GM19372 (cell line): ENCODE data around the gene ZNF248.

Experiments
- ATAC-seq: cut with Tn5 transposase; IDR thresholded peaks from one replicate; pipeline ENCODE4 v1.9.1; 2021; ENCODE audit warnings: mild to moderate bottlenecking, low read depth, moderate library complexity; ENCODE audit not compliant: unreplicated experiment

ZNF248 gene

DNA sequence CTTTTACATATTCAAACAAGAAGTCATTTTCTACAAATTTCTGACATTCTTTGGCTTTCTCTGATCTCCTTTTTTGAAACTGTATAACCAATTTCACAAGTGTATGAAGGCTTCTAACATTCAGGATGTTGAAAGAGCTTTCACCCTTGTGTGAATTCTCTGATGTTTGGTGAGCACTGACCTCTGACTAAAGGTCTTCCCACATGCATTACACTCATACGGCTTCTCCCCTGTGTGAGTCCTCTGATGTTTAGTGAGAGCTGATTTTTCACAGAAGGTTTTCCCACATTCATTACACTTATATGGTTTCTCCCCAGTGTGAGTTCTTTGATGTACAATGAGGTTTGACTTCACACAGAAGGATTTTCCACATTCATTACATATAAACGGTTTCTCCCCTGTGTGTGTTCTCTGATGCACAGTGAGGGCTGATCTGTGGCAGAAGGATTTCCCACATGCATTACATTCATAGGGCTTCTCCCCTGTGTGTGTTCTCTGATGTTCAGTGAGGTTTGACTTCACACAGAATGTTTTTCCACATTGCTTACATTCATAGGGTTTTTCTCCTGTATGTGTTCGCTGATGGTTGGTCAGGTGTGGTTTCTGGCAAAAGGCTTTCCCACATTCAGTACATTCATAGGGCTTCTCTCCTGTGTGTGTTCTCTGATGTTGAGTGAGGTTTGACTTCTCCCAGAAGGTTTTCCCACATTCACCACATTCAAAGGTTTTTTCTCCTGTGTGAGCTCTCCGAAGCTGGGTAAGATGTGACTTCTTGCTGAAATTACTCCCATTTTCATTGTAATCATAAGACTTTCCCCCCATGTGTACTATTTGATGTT lies 25.7 kb downstream of the ZNF248 start:
- no peak for ATAC-seq

DNA sequence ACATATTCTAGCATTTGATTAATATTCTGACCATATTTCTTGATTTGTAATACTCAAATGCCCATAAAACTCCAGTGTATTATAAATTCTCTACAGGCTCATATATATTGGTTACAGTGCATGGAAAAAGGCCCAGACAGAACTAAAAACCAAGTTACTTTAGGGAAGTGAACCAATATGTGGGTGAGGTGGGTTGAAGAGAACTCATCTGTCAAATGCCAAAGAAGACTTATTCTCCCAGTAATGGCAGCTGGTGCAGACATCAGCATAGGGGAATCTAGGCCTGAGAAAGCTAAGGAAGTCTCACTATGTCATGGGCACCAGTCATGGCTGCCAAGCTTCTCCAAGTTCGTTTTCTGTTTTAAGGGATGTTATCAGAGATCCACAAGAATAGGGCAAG lies 30.6 kb downstream of the ZNF248 start:
- ATAC-seq = no peak

DNA sequence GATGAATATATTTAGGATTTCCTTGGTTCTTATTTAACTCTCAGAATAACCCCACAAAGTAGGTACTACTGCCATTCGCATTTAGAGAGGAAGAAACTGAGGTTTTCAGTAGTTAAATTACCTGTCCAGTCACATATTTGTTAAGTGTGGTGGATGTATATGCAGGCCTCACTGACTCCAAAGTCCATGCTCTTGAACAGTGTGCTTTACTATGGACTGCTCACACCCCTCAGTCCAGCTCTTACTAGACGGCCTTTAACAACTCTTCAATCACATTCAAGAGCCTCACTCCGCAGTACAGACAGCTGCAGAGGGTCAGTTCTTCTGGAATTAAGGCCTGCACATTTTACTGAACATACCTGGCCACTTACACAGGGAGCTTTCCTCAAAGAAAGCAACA lies 36.2 kb downstream of the ZNF248 start:
- no peak for ATAC-seq

DNA sequence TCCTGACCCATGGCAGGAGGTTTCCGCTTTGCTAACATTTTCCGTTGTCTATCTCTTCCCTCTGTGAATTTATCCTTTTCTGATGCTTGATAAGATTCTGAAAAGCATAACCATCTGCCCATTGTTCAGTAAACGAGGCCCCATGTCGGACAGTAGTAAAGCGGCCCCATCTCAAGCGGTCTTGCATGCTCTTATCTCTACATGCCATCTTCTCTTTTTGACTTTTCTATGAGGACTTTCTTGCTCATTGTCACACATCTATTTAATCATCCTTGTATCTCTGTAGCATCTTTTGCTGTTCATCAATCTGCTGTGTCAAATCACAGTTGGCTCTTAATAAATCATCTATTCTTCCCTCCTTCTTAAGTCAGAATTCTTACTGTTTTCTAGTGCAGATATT lies 37.6 kb downstream of the ZNF248 start:
- ATAC-seq = no peak

DNA sequence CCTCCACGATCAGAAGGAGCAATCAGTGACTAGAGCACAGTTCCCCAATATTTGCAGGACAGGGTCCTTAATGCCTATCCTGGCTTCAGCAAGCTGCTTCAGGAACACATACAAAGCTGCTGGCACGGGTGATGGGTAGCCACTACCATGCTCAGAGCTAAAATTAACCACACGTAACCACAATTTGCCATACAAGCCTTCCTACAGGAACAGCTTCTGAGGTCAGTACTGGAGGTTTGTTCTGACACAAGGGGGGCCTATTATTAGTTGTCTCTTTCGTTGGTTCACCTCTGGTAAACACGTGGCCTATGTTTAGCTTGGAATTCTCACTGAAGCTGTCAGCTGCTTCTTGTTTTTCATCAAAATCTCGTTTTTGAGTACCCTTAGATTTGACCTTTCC lies 41.1 kb downstream of the ZNF248 start:
- no peak for ATAC-seq

DNA sequence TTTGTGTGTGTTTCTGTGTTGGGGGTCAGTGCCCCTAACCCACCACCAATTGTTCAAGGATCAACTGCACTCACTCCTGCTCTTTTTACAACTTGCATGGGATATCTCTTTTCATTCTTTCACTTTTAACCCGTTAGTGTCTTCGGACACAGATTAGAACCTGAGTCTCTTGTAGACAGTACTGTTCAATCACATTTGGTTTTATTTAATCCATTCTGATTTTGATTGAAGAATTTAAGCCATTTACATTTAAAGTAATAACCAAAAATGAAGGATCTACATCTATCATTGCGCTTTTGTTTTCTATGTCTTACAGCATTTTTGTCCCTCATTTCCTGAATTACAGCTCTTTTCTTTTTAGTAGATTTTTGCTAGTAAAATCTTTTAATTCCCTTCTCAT lies 43.6 kb downstream of the ZNF248 start:
- no peak for ATAC-seq

DNA sequence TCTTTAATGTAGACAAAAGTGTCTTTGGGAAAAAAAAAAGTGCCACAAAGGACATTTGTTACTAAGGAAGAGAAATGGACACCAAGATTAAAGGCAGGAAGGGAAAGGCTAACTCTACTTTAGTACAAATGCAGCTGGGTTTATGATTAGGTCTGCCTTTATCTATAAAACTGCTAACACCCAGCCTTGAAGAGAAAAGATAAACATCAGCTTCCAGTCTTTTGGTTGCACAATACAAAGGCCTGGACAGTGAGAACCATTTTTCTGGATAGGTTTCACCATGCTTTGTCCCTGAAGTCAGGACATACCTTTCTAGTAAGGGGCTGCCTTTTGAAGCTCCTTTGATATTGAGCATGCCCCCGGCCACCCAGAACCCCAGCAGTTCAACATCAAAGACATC lies 45.1 kb downstream of the ZNF248 start:
- no peak for ATAC-seq

DNA sequence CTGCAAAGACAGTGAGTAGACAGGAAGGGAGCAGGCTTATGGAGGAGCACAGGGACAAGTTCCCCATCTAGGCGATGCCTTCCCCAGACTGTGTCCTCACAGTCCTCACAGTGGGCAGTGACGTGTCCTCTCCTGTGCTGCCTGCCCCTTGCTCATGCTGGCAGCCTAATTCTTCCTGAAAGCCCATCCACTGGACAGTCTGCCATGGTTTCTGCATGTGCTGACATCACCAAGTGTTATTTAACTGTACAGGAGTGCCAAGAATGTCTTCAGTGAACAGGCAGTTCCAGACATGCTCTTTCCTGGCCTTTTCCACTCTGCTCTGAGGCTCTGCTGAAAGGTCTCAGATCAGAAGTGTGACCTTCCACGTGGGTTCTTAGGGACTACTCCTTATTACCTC lies 54.1 kb downstream of the ZNF248 start:
- no peak for ATAC-seq

DNA sequence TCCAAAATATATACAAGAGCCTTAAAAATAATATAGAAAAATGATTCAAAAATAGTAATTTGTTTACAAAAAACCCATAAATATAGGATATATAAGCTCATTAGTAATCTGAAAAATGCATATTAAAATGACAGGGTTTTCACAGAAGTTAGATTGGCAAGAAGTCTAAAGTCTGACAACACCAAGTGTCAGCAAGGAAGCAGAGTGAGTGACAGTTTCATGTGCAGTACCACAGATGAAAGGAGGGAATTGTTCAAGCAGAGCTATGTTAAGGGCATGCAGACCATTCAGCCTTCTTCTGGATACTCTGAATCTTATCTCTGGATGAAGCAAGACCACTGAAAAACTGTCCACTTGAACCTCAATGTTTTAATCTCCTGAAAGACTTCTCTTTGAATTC lies 55.9 kb downstream of the ZNF248 start:
- ATAC-seq = no peak

DNA sequence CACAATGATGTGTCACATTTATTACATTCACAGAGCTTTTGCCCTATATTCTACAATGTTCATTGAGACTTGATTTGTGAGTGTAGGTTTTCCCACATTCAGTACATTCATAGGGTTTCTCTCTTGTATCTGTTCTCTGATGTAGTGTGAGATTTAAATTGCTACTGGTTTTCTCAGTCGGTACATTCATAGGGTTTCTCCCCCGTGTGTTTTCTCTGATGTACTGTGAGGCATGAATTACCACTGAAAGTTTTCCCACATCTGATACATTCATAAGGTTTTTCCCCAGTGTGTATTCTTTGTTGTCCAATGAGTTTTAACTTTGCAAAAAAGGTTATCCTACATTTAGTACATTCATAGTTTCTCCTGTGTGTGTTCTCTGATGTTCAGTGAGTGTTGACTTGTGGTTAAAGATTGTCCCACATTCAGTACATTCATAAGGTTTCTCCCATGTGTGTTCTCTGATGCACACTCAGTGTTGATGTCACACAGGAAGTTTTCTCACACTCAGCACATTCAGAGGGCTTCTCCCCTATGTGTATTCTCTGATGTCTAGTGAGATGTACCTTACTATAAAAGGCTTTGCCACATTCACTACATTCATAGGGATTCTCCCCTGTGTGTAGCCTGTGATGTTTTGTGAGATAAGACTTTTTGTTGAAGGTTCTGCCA lies 63.0 kb downstream of the ZNF248 start:
- no peak for ATAC-seq

DNA sequence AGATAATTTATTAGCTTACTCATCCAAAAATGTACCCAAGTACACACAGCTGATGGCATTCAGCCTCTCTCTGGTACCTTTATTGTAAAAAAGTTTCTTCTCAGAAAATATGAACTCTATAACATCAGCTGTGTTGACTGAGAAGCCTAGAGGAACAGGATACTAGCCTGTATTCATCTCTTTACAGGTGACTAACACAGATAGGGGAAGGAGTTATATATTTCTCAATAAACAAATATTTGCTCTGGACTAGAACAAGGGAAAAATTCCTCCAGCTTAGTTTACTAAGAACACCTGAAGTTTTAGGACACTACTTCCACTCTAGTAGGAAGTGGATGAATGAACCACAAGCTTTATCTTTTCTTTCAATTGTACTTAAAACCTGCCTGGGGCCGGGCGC lies 67.8 kb downstream of the ZNF248 start:
- ATAC-seq = no peak

DNA sequence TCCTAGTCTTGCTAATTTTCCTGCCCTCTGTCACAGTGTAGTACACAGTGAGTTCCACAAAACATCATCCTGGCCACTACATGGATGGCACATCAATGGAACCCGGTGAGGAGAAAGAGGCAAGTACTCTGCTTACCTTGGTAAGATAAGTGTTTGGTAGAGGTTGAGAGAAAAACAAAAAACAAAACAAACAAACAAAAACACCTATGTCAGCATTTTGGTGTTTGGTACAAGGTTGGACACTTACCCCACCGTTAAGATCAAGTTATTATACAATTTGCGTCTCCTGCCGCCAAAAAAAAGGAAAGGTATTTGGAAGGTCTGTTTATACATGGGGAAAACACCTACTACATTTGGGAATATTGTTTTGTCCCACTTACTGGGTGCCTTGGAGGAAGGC lies 72.7 kb downstream of the ZNF248 start:
- no peak for ATAC-seq

DNA sequence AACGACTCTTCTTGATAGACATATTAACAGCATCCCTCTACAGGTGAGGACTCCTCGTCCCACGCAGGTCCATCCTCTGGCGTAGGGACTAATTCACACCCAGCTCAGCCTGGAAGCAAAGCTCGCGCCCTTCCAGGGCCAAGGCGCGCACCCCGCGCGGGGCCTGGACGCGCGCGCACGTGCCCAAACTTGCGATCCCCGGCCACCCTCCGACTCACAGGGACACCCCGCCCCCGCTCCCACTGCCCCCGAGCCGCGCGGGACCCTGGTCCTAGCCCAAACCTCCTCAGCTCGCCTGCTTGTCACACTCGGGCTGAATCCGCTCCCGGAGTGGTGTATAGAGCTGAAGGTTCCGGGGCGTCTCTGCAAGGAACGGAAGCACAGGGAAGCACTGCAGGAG lies 76.9 kb downstream of the ZNF248 start:
- ATAC-seq = no peak

DNA sequence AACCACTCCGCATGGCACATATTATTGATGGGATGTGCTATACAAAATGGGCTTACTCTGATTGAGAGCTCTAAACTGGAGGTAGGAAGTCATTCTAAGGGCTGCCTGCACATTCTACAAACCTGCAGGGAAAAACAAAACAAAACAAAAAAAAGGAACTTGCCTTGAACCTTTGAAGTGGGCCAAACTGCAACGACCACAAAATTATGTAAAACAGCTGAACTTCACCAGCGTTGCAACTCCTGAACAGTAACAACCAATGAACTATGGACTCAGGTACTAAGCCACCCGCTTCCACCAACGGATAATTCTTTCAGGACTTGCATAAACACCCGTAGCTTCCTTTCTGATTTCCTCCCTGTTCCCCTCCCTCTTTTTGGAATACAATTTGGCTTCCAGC lies 80.4 kb downstream of the ZNF248 start:
- ATAC-seq = no peak

DNA sequence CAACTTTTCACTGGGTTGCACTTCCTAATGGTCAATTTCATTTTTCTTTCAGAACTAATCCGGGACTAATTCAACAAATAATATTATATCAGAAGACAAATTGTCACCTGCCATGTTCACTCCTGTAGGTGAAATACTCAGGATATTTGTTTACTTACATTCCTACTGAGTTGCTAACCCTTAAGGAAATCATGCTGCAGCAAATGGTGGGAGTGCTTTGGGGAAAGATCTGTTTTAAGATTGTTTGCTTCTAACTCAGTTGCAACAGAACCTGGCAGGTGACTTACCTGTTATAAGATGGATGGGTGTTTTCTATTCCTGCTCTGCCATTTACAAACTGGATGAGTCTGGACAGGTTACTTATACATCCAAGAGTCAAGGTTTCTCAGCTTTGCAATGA lies 81.8 kb downstream of the ZNF248 start:
- ATAC-seq = no peak

DNA sequence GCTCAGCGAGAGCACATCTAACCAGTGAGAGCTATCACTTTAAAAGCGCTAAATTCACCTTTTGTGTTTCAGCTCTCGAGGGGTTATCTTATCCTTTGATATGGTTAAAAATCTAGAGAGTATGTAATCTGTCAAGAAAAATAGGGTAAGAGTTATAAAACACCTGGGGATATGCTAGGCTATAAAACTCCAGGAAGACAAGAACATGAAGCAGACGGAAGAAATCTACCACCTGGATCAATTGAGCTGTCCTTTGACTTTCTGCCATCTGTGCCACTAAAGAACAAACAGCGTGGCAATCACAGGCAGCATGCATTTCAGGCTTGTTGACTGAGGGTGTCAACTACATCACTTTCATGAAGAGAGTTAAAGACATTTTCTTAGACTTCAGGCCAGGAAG lies 83.1 kb downstream of the ZNF248 start:
- ATAC-seq = no peak

DNA sequence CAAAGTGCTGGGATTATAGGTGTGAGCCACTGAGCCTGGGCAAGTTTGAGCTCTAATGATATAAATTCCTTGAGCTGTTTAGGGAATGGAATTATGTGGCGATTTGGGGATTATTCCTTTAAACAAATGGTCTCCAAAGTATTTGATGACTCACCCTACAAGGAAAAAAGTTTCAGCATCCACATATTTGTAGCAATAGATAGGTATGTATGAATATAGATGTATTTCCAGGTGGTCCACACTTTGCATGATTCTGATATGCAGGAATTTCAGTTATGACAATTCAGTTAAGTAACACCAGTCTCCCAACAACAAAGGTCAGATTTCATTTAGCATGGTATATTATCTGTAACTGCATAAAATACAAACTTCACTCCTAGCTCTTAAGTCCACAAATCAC lies 92.2 kb downstream of the ZNF248 start:
- ATAC-seq = no peak

DNA sequence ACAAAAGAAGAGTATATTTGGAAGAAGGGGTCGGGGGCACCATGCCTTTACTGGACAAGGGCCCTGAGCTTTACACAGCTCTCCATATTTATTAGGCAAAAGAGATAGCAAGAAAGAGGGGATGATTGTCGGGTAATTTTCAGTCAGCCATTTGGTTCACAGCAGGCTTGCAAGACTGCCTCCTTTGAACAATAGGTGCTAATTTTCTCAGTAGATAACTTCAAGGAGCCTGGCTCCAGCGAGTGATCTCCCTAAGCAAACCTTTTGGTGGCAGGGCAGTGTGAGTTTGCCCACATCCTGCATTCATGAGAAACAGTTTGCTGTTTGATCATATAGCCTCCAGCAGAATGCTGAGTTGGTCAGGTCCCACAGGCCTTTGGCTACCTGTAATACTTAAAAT lies 94.3 kb downstream of the ZNF248 start:
- no peak for ATAC-seq

DNA sequence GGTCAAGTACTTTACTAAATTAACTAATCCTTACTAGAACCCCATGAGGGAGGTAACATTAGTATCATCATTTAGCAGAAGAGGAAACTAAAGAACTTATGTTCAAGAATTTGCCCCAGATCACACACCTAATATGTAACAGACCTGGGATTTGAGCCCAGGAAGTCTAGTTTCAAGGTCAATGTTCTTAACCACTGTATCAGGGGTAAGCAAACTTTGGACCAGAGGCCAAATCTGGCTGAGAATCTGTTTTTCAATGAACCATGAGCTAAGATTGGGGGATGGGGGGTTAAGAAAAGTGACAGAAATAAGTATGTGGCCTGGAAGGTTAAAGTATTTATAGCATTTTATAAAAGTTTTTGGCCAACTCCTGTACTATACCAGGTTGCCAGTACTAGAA lies 95.1 kb downstream of the ZNF248 start:
- no peak for ATAC-seq

DNA sequence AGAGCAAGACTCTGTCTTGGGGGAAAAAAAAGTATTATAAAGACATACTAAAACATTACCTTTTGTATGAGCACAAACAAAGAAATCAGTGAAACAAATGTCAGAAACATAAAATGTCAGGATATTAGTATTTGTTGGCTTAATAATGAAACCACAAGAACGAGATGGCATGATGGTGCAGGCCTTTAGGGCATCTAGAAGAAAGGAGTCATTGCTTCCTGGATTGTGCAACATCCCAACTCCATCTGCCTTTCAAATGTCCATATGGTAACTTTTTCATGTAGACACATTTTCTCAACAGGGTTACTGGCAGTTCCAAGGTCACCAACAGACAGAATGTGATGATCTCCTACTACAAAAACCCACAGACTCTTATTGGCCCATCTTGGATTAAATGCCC lies 96.6 kb downstream of the ZNF248 start:
- no peak for ATAC-seq

DNA sequence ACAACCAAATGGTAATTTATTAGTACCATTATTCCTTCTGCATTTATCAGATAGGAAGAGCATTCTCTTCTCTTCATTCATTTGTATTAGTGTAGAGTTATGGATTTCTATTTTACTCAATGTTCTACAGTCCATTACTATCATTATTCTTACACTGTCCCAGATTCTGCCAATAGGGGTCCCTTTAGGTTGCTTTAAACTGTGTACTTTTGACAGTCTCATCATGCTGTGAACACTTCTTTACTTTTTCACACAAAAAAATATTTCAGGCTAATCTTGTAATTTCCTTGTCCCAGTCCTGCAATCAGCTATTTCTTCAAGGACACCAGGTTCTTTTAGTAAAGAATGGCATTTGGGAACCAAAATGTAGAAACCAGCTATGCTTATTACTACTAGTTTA lies 99.3 kb downstream of the ZNF248 start:
- no peak for ATAC-seq
